GM18873 (cell line): ENCODE results near the gene POGK.
"Not testable (repeated sequence)": the region's sequence is repeated elsewhere in the genome, so short reads cannot be mapped to it uniquely, and the experiment has no call there.

Experiments used
- ATAC-seq: cut with Tn5 transposase; IDR thresholded peaks from one replicate; pipeline ENCODE4 v1.9.1; 2021; ENCODE audit warnings: mild to moderate bottlenecking, moderate library complexity, moderate number of reproducible peaks; ENCODE audit not compliant: unreplicated experiment, low FRiP score

Gene POGK

DNA sequence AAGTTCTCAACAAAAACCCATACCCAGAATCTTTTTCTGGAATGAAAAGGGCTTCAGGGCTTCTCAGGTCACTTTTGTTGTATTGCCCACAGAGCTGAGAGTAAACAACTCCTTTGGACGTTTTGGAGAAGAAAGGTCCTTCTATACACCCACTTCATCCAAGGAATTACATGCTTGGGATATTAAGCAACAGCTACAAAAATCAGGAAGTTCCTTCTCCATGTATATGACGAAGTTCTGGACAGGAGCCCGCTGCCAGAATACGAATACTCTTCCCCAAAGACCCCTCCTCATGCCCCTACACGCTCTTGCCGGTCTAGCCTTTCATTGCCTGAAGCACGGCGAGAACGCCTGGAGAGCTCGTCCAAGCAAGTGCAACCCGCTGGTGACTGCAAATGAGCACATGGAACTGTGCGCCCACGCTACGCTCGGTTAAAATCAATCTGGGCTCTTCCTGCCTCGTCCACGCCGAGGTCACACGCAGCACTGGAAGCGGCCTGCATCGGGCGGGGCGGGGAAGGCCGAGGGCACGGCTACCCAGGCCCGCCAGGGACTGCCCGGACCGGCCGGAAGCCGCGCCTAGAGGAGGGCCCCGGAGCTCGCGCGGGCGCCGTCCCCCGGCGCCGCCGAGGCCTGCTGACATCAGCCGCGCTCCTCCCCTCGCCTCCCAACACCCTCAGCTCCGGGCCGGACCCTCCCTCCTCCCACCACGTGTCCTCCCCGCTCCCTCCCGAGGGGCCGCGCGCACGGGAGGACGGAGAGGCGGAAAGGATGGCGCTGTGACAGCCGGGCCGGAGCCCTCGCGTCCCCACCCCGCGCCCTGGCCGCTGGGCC, at the start of gene POGK:
Gene POGK (plus strand): TSS at position 710 of the 834 bp plus-strand sequence. CDS start 1,482 bp downstream, outside the sequence.
- ATAC-seq: peak; percentile 94

DNA sequence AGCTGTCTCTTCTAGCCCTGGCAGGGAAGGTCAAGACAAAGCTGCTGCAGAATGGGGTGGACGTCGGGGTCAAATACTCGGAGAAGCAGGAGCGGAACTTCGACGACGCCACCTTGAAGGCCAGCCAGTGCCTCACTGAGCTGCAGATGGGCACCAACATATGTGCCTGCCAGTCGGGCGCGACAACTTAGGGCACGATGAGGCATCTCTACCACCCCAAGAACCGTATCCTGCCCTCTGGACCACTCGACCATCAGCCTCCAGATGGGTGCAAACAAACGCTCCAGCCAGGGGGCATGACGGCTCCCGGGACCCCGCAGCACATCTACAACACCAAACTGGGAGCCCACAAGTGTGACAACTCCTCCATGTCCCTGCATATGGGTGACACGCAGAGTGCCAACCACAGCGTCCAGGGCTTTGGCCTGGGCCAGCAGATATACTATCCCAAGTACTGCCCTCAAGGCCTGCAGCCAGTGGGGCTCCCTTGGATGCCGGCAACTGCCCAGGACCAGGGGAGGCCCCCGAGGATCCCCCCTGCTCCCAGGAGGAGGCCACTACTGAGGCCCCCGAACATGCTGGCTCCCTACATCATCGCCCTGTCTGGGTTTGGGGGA, 42.5 kb upstream of the POGK start:
- no peak for ATAC-seq

GRCh38 chr1:166808952-166809351, 30.3 kb upstream of the POGK start:
- ATAC-seq: no peak

GRCh38 chr1:166811691-166812090, 27.6 kb upstream of the POGK start:
- ATAC-seq: no peak

- ATAC-seq: no peak
Measured at GRCh38 chr1:166813508-166814223, 25.6 kb upstream of the POGK start.

- ATAC-seq: no peak
Measured at GRCh38 chr1:166814611-166815010, 24.7 kb upstream of the POGK start.

DNA sequence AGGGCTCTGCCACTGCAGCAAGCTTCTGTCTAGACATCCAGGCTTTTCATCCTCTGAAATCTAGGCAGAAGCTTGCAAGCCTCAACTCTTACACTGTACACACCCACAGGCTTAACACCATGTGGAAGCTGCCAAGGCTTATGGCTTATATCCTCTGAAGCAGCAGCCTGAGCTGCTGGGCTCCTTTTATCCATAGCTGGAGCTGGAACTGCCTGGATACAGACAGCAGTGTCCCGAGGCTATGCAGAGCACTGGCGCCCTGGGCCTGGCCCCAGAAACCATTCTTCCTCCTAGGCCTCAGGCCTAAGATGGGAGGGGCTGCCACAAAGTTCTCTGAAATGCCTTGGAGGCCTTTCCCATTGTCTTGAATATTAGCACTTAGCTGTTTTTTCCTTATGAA, 19.3 kb upstream of the POGK start:
- ATAC-seq: no peak

DNA sequence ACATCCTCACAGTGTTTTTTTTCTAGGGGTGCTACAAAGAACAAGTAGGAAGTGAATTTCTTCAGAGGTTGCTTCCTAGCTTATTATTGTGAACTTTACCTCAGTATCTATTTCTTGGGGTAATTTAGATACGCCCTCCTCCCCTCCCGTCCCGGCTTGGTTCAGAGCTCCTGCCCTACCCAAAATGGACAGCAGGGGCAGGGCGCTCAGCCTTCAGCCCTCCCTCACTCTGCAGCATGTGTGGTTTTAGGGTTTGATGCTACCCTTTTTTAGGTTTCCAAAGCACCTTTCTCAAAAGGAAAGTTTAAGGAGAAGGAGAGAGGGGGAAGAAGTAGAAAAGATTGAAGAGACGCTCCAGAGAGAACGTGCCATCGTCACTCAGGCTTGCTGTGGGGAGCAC, 16.9 kb upstream of the POGK start:
- no peak for ATAC-seq

DNA sequence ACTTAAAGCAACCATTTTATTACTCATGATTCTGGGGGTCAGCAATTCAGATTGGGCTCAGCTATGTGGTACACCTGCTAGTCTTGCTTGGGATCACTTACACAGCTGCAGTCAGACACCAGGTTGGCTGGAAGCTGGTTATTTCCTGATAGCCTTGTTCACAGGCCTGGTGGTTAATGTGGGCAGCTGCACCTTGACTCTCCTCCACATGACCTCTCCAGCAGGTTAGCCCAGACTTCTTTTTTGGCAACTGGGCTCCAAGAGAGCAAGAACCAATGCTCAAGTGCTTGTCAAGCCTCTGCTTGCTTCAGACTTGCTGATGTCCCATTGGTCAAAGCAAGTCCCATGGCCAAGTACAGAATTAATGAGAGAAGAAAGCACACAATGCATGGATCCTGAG, 11.8 kb upstream of the POGK start:
- ATAC-seq: no peak

- ATAC-seq: not testable (repeated sequence)
Measured at GRCh38 chr1:166829762-166830161, 9.5 kb upstream of the POGK start.

DNA sequence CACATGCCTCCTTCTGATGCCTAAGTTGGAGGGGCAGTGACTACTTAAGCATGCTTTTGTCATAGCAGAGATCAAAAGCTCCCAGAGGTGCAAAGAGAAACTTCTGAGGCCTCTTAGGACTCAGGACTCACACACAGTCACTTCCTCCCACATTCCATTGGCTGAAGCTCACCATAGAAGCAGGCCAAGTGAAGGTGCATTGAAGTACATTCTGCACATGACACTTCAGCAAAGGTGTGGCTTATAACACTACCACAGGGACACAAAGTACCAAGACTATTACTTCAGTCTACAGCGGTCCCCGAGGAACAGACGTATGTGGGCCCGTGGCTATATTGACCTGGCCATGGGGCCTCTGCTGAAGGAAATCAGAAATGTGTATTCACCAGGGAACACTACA, 2.5 kb upstream of the POGK start:
- ATAC-seq: no peak

DNA sequence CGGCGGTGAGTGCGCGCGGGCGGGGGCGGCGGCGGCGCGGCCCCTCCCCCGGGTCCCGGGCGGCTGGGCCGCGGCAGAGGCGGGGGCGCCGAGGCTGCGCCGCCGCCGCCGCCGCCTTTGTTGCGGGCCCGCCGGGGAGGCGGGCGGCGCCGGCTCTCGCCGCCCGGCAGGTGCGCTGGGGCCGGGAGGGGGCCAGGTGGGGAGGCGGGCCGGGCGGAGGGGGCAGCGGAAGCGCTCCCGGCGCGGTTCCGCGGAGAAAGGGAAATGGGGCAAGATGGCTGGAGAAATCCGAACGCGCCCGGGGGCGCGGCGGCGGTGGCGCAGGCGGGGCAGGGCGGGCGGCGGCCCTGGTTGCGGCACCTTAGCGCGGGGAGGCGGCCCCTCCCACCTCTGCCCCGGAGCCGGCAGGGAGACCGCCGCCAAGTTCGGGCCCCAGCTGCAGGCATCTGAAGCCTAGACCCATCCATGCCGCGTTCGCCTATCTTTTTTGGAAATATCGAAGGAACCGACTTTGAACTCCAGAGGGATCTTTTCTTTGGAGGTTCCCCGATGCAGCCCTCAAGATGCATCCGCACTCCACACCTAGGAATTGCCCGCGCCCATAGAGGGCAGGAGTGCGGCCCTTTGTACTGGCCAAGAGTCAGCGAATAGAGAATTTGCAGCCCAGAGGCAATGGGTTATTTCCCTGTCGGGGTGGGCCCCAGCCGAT, 479 bp downstream of the POGK start:
- no peak for ATAC-seq

- ATAC-seq: no peak
Measured at GRCh38 chr1:166840309-166841274, 1.3 kb downstream of the POGK start.

- no peak for ATAC-seq
Measured at GRCh38 chr1:166843322-166843721, 4.0 kb downstream of the POGK start.

DNA sequence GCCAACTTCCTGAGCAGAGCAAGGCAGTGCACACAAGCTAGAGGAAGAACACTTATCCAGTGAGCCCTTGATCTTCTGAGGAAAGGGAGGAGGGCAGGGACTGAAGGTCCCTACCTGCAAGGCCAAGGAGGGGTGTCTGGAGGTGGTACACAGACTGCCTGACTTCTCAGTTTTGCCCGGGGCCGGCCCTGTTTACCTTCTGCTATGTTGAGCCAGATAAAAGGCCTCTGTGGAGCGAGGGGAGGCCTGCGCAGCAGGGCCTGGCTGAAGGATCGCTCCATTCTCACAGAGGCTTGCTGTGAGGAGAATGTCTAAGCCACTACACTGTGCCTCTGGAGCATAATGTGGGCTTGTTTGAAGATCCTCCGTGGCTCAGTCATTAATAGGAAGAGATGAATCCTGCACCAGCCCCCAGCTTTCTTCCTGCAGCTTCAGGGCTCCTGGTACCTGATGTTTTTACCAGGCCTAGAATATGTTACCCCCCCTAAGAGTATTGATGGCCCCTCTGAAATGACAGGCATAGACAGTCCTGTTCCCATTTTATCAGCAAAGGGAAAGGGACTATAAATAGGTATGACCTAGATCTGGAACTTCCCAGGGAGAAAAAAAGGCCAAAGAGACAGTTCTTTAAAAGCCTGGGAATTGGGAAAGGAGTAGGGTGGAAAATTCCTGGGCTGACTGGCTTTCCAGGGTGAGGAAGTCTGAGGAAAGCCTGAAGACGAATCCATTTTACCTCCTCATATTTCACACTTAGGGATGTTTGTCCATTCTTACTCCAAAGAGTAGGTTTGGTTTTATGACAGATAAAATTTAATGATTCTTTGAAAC, 4.7 kb downstream of the POGK start:
- no peak for ATAC-seq

DNA sequence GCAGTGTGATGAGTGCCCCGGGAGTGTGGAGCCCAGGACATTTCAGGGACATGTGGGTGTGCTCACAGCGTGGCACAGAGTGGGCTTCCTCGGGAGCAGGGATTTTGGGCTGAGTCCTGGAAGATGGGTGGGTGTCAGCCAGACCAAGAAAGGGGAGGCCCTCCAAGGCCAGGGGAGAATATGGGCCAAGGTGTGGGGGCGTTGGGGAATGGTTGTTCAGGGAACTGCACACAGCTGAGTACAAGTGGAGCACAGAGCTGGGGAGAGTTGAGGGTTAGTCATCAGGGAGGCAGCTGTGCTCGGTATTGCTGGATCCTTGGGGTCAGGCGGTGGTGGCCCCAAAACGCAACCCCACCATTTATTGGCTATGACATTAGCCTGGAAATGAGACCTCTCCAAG, 5.5 kb downstream of the POGK start:
- ATAC-seq: no peak

GRCh38 chr1:166848193-166848592, 8.9 kb downstream of the POGK start:
- no peak for ATAC-seq

DNA sequence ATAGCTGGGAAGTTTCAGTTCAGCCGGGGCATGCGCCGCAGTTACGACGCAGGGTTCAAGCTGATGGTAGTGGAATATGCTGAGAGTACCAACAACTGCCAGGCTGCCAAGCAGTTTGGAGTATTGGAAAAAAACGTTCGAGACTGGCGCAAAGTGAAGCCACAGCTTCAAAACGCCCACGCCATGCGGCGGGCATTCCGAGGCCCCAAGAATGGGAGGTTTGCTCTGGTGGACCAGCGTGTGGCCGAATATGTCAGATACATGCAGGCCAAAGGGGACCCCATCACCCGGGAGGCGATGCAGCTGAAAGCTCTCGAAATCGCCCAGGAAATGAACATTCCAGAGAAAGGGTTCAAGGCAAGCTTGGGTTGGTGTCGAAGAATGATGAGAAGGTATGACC, 9.9 kb downstream of the POGK start:
- ATAC-seq: no peak

GRCh38 chr1:166852918-166853317, 13.6 kb downstream of the POGK start:
- no peak for ATAC-seq
